ENCODE measurements around the gene SLITRK4. TPM values are rescaled to one million over a fixed set of nuclear protein-coding genes. Genes with fewer than 3 reads are reported as not detected.

The SLITRK4 gene
- total RNA-seq, 1 experiment from 2014 or later = 1.5 TPM

- Histone ChIP-seq H2BK12ac (ENCODE audit: insufficient read length, low read depth, low read length) (no peak overlapping the region), H3K27me3 (ENCODE audit: insufficient read depth, low read length) (no peaks in the 10 kb centered on the region; the same call in 1 of the 2 replicates), H4K8ac (replicated peaks; ENCODE audit: insufficient read length, low read depth, low read length) (no peak overlapping the region), H3K14ac (ENCODE audit: insufficient read depth, low read length) (no peak overlapping the region), H4K20me1 (ENCODE audit: control insufficient read depth, insufficient read depth, insufficient read length) (no peaks in the 10 kb centered on the region), H3K27ac (ENCODE audit: insufficient read length, low read depth, low read length) (no peak overlapping the region), H4K5ac (ENCODE audit: insufficient read length, low read depth, low read length) (no peak overlapping the region), H2AFZ (ENCODE audit: low read length) (no peak overlapping the region), H3K56ac (ENCODE audit: insufficient read length, low read depth, low read length) (no peak overlapping the region), H3K4me1 (ENCODE audit: insufficient read depth, low read length) (no peaks in the 10 kb centered on the region), H3K9me3 (ENCODE audit: control insufficient read depth, low read depth, low read length) (peaks cover 42% of the 10 kb centered on the region), H3K4me2 (ENCODE audit: insufficient read depth, insufficient read length, low read length) (peak overlapping the region; percentile 88), H3K18ac (ENCODE audit: insufficient read length, low read depth, low read length) (no peak overlapping the region), H3T11ph (ENCODE audit: low read length) (no peak overlapping the region), H2BK15ac (ENCODE audit: low read depth, low read length) (no peak overlapping the region), H3K4ac (ENCODE audit: low read depth, low read length) (no peak overlapping the region), H3K23ac (ENCODE audit: insufficient read length, low read depth, low read length) (no peak overlapping the region), H4K91ac (ENCODE audit: insufficient read length, low read depth, low read length) (no peak overlapping the region), H2BK120ac (ENCODE audit: low read depth, low read length, poor library complexity, severe bottlenecking) (no peak overlapping the region), H2BK5ac (ENCODE audit: insufficient read length, low read length) (no peak overlapping the region), H3K9ac (ENCODE audit: extremely low read depth, insufficient read length, low read length) (no peak overlapping the region), H3K23me2 (ENCODE audit: insufficient read length, low read depth, low read length, poor library complexity, severe bottlenecking) (peaks cover 9% of the 10 kb centered on the region), H2AK5ac (ENCODE audit: insufficient read length, low read length) (no peak overlapping the region), H2BK20ac (ENCODE audit: low read depth, low read length, poor library complexity, severe bottlenecking) (no peak overlapping the region), H3K79me2 (ENCODE audit: insufficient read depth, low read length) (no peaks in the 10 kb centered on the region), H3K79me1 (ENCODE audit: insufficient read depth, low read depth, low read length, poor library complexity, severe bottlenecking) (no peaks in the 10 kb centered on the region)
- WGBS (ENCODE audit: extremely low coverage, insufficient read length, low lambda C conversion rate) = no CpG with 5 or more reads among the region's 7 CpGs
- Mint-ChIP-seq H3K27me3 (ENCODE audit: low read depth) (peaks cover 21% of the 10 kb centered on the region), H3K36me3 (ENCODE audit: insufficient read depth in 1 of 3, low read depth in 3 of 3) (peaks cover 20 to 23% (median 22%) of the 10 kb centered on the region in 3 experiments), H3K4me3 (peak overlapping the region; percentile 75 to 84), H3K27ac (no peak overlapping the region; a peak in 1 of 7 replicates), H3K9me3 (peaks cover 70 to 71% of the 10 kb centered on the region in 2 experiments), H3K4me1 (peaks cover 9 to 16% of the 10 kb centered on the region in 2 experiments)
- DNase-seq = no peak
- TF ChIP-seq CTCF (conservative IDR thresholded peaks at IDR 0.05) = no peak
Observed at GRCh38 chrX:143632625-143633410, 3.1 kb downstream of the SLITRK4 start.

All from H9 (cell line).